Heart left ventricle (tissue), 16 donors: ENCODE results near the gene PTPRN2. TPM values are rescaled to one million over a fixed set of nuclear protein-coding genes. Genes with fewer than 3 reads are reported as not detected.

ENCODE experiments used
- ATAC-seq, 4 donors: fragments of 200-7000 bp; cut with Tn5 transposase; one replicate each; pipeline ENCODE4 v1.9.1; 2020 to 2022; ENCODE audit warnings: moderate library complexity in 4 of 4, mild to moderate bottlenecking in 3 of 4, moderate number of reproducible peaks in 1 of 4
- DNase-seq, 5 donors: peaks; one replicate each; pipeline ENCODE4 v3.0.0-alpha.2; 2020
- H3K27ac ChIP-seq, 12 donors: fragments of 200-600 bp; sonication (generic) in 4 of 12; one replicate each; pipeline versions ENCODE4 v1.5.0 to v1.8.0; 2016 to 2022; ENCODE audit warnings: mild to moderate bottlenecking in 2 of 12
- H3K27me3 ChIP-seq, 9 donors: fragments of 200-600 bp; sonication (generic) in 2 of 9; one replicate each; pipeline versions ENCODE4 v1.5.1 to v1.8.0; 2016 to 2022; ENCODE audit warnings: mild to moderate bottlenecking in 3 of 9
- H3K36me3 ChIP-seq, 9 donors: fragments of 200-600 bp; sonication (generic) in 2 of 9; one replicate each; pipeline versions ENCODE4 v1.5.0 to v1.8.0; 2018 to 2022; ENCODE audit warnings: mild to moderate bottlenecking in 2 of 9
- H3K4me1 ChIP-seq, 12 donors: fragments of 200-600 bp; sonication (generic) in 4 of 12; one replicate each; pipeline versions ENCODE4 v1.5.0 to v1.8.0; 2016 to 2022; ENCODE audit warnings: mild to moderate bottlenecking in 3 of 12
- H3K4me3 ChIP-seq, 12 donors: fragments of 200-600 bp; sonication (generic) in 4 of 12; one replicate each; pipeline versions ENCODE4 v1.5.0 to v1.8.0; 2017 to 2022; ENCODE audit warnings: mild to moderate bottlenecking in 9 of 12, moderate library complexity in 4 of 12
- H3K9me3 ChIP-seq, 12 donors: fragments of 200-600 bp; sonication (generic) in 4 of 12; one replicate each; pipeline versions ENCODE4 v1.5.0 to v1.8.0; 2016 to 2022; ENCODE audit warnings: mild to moderate bottlenecking in 1 of 12
- POLR2A ChIP-seq, 2 donors: fragments of 450-650 bp; IDR thresholded peaks; one replicate each; pipeline ENCODE4 v1.6.1; 2017; ENCODE audit warnings: antibody characterized with exemption in 2 of 2, mild to moderate bottlenecking in 2 of 2, moderate library complexity in 2 of 2
- WGBS, 4 donors: extraction: QIAGEN DNeasy Blood & Tissue Kit in 2 of 4; methylation state at CpG; one replicate each; pipeline versions ENCODE4 v1.1.5 to v1.1.7; 2013 to 2018; 5-methylcytosine and 5-hydroxymethylcytosine counted together
- intact Hi-C, 10 donors: fragments of 100-400 bp; cut with DNase I; formaldehyde crosslinking; loops; one replicate each; pipeline versions ENCODE4 v1.11.1 to v1.14.2; 2022
- polyA plus RNA-seq, 2 donors: library from polyadenylated mRNA; stranded (reverse); fragments of 200-250 nt; gene quantifications; one replicate each; pipeline ENCODE4 v1.2.3, GENCODE V29; 2013
- total RNA-seq, 9 donors: library from RNA; depleted of rRNA in 2 of 9; stranded (reverse); fragments of >200 nt in 2 of 9; fragmentation: NEBNext Ultra II Directional in 3 of 9; extraction: Animal tissue kit (Norgen Biotek cat#: 25700) in 3 of 9; gene quantifications; one replicate each; pipeline versions ENCODE4 v1.1.0 to v1.2.4, GENCODE V29; 2016 to 2023
- TF ChIP-seq, protein P1 (sequence below), 12 donors: fragments of 200-600 bp; sonication (generic) in 4 of 12; IDR thresholded peaks; one replicate each; pipeline versions ENCODE4 v1.5.0 to v1.8.0; 2018 to 2022; ENCODE audit warnings: antibody characterized with exemption in 12 of 12, mild to moderate bottlenecking in 5 of 12
- donor health status: ischemic (EF 13 %, LVEDD 7.1; RV severe dilation, severe dysfunction).
- donor health status: healthy with polysubstance abuse.
- donor health status: DM: no; HTN: yes; CAD: no.
- donor health status: DM: no; HTN: no; CAD: no.
- donor health status: ischemic (EF 25% LVEDD 6.9; RV normal size, moderate dysfunction).
- donor health status: ischemic (EF 25% LVEDD 5.7; RV mildly dilated, moderate dysfunction).
- donor health status: healthy.
- donor health status: DM: yes; HTN: yes; CAD: no.
- donor health status: ischemic (EF 35%, LVEDD 5.7; RV mildly dilated, moderate dysfunction).
- donor health status: nonischemic (EF 11% LVEDD 7.7; RV severe dilation, severe dysfunction).
- donor health status: DM: yes; HTN: yes; CAD: no.
- donor health status: PGD.
- donor health status: ischemic (EF 29% LVEDD 5.4; RV normal size, mild dysfunction).
- donor health status: nonischemic (EF 23%, LVEDD 6.1; RV moderate dilation, normal function).

The PTPRN2 gene
- total and polyA plus RNA-seq, 11 donors: 0.61 to 2.3 (median 1.3) TPM

DNA sequence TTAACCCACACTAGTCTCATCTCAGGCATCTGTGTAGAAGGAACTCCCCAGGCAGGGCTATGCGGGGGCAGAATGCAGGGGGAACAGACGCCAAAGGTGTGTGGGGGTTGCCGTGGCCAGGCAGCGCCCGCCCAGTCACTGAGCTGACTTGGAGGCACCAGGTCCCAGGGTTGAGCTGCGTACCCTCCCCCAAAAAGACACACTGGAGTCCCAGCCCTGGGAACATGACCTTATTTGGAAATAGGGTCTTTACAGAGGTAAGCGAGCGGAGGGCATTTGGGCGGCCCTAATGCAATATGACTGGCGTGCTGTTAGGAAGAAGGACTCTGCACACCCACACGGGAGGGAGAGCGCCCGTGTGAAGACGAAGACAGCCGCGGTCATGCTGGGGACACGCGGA lies 976.3 kb downstream of the PTPRN2 start:
- Histone ChIP-seq H3K4me1 (peaks cover 0 to 32% (median 7%) of the 10 kb centered on the region in 12 donors), H3K27ac (no peak overlapping the region), H3K27me3 (peaks cover 0 to 34% (median 8%) of the 10 kb centered on the region in 9 donors), H3K4me3 (no peak overlapping the region), H3K36me3 (no peaks in the 10 kb centered on the region), H3K9me3 (no peaks in the 10 kb centered on the region)
- DNase-seq: peak in 1 of 5 donors; percentile 39
- TF ChIP-seq, protein P1, sequence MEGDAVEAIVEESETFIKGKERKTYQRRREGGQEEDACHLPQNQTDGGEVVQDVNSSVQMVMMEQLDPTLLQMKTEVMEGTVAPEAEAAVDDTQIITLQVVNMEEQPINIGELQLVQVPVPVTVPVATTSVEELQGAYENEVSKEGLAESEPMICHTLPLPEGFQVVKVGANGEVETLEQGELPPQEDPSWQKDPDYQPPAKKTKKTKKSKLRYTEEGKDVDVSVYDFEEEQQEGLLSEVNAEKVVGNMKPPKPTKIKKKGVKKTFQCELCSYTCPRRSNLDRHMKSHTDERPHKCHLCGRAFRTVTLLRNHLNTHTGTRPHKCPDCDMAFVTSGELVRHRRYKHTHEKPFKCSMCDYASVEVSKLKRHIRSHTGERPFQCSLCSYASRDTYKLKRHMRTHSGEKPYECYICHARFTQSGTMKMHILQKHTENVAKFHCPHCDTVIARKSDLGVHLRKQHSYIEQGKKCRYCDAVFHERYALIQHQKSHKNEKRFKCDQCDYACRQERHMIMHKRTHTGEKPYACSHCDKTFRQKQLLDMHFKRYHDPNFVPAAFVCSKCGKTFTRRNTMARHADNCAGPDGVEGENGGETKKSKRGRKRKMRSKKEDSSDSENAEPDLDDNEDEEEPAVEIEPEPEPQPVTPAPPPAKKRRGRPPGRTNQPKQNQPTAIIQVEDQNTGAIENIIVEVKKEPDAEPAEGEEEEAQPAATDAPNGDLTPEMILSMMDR (IDR thresholded peaks at IDR 0.05): no peak
- TF ChIP-seq POLR2A (IDR thresholded peaks at IDR 0.05): no peak
- 90 to 94% (median 92%) methylated on average over 18 of the region's 18 CpGs for WGBS, 4 donors
- no peak for ATAC-seq
- intact Hi-C loops: no loop called here

DNA sequence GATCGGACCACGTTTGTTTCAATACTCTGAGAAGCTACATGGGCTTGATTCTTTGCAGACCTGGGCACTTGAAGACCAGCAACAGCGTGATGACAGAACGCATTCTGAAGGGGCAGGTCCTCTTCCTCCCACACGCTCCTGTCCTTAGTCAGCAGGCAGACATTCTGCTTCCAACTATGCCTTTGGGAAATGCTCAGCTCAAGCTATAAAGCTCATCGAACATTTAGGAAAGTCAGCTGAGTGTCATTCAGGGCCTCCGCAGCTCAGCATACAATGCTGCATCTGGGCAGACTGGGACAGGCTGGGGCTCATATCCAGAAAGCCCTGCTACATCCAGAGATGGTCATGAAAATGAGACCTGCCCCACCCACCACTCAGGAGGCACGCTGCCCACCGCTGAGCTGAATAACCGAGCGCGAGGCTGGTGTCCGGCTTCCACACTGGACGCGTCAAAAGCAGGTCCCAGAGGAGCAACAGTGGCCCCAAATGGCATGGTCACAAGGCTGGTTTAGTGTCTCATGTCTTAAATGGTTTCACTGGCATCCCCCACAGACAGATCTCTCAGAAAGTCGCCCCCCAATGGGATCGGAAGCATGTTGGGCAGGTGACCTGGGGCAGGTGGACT lies 976.8 kb downstream of the PTPRN2 start:
- no peaks in the 10 kb centered on the region for H3K9me3 ChIP-seq
- peaks cover 0 to 40% (median 8%) of the 10 kb centered on the region in 9 donors for H3K27me3 ChIP-seq
- no peaks in the 10 kb centered on the region for H3K36me3 ChIP-seq
- ATAC-seq: no peak
- peak in 1 of 5 donors; percentile 35 for DNase-seq
- H3K4me1 ChIP-seq: peaks cover 0 to 26% (median 7%) of the 10 kb centered on the region in 12 donors
- no peak overlapping the region for H3K4me3 ChIP-seq
- intact Hi-C loops: no loop called here
- WGBS, 4 donors: 74 to 81% (median 78%) methylated on average over 17 of the region's 17 CpGs
- no peak overlapping the region for H3K27ac ChIP-seq
- TF ChIP-seq, protein P1 (IDR thresholded peaks at IDR 0.05): no peak
- no peak for TF ChIP-seq POLR2A (IDR thresholded peaks at IDR 0.05)

DNA sequence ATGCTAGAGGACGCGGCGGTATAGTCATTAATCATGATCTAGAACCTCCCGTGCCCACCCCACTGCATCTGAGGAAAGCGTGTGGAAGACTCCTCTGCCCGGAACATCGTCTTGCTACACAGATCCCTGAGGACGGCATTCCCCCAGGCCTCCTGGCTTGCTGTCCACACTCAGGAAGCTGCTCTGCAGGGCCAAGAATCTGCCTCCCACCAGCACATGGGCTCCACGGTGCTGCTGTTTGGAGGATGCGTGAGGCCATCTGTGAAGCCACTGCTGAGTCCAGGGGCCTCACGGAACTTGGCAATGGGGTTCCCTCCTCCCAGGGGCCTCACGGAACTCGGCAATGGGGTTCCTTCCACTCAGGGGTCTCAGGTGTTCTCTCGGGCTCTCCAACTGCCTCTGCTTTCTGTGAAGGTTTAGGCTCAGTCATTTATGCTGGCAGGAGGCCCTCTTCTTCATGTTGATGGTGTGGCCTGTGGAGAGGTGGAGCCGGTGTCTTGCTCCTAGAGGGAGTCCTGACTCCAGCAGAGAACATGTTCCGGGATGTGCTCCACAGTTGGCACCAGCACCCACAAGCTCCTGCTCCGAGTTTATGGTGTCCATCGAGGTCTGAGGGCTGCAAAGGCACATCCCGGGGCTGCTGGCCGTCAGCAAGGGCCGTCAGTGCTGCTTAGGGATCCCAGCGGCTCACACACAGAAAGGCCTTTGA lies 977.5 kb downstream of the PTPRN2 start:
- no peak for ATAC-seq
- Histone ChIP-seq H3K27ac (no peak overlapping the region), H3K4me3 (no peak overlapping the region), H3K4me1 (peaks cover 0 to 25% (median 7%) of the 10 kb centered on the region in 12 donors), H3K36me3 (no peaks in the 10 kb centered on the region), H3K9me3 (no peaks in the 10 kb centered on the region), H3K27me3 (peaks cover 0 to 45% (median 8%) of the 10 kb centered on the region in 9 donors)
- TF ChIP-seq, protein P1 (IDR thresholded peaks at IDR 0.05): no peak
- TF ChIP-seq POLR2A (IDR thresholded peaks at IDR 0.05): no peak
- intact Hi-C loops: no loop called here
- DNase-seq: peak in 1 of 5 donors; percentile 40
- WGBS, 4 donors: 81 to 89% (median 84%) methylated on average over 18 to 22 of the region's 22 CpGs

DNA sequence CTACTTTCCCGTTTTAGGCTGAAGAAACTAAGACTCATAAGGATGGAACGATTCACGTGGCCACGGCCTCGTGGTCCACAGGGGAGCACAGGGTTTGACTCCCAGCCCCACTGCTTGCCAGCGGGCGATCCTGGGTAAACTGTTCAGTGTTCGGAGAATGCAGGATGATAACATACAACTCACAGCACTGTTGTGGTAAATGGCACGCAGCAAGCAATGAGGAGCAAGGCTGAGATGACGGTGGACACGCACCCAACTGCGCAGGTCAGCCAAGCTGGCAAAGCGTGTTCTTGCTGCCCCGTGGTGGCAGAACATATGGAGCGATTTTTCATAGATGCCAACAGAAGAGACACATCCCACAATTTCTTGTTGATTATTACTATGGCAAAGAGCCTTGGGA lies 978.1 kb downstream of the PTPRN2 start:
- intact Hi-C loops: no loop called here
- H3K27me3 ChIP-seq: peaks cover 0 to 43% (median 11%) of the 10 kb centered on the region in 9 donors
- TF ChIP-seq, protein P1 (IDR thresholded peaks at IDR 0.05): no peak
- no peak for TF ChIP-seq POLR2A (IDR thresholded peaks at IDR 0.05)
- H3K27ac ChIP-seq: no peak overlapping the region
- peak in 1 of 5 donors; percentile 15 for DNase-seq
- H3K4me3 ChIP-seq: no peak overlapping the region
- 94 to 97% (median 96%) methylated on average over 15 of the region's 15 CpGs for WGBS, 4 donors
- H3K9me3 ChIP-seq: no peaks in the 10 kb centered on the region
- peaks cover 0 to 21% (median 7%) of the 10 kb centered on the region in 12 donors for H3K4me1 ChIP-seq
- H3K36me3 ChIP-seq: no peaks in the 10 kb centered on the region
- no peak for ATAC-seq
